ENCODE measurements around the gene IL17B. TPM values are rescaled to one million over a fixed set of nuclear protein-coding genes. Genes with fewer than 3 reads are reported as not detected.

IL17B gene
- total RNA-seq, 6 experiments from 2014 or later, result 0.50 to 0.85 (median 0.76) TPM

DNA sequence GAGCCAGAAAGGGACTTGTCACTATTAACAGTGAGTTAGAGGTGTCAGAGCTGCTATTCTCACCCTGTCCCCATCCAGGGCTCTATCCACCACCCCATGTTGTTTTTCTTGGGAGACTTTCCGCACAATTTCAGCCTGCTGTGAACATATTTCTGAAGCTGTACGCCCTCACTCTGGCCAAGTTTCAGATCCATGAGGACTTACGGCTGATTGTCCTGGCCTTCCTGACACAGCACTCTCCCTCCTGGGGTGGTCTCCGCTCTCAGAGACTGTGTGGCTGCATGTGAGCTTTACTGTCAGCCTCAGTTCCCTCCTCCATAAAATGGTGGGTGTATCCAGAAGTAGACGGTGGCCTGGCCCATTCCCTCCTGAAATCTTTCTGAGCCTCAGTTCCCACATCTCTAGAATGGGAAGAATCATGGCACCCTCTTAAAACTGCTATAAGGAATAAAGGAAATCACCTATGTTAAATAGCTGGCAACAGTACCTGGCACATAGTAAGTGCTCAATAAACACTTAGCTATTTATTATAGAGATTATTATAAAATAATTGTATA, 804 bp upstream of the IL17B start:
- Mint-ChIP-seq H3K4me1 (ENCODE audit: low read depth) (peaks cover 17% of the 10 kb centered on the region), H3K27me3 (ENCODE audit: insufficient read depth) (peaks cover 3% of the 10 kb centered on the region), H3K9me3 (no peaks in the 10 kb centered on the region), H3K36me3 (ENCODE audit: low read depth) (no peaks in the 10 kb centered on the region), H3K27ac (no peak overlapping the region), H3K4me3 (no peak overlapping the region)
- no peak for DNase-seq
- TF ChIP-seq, protein P1, sequence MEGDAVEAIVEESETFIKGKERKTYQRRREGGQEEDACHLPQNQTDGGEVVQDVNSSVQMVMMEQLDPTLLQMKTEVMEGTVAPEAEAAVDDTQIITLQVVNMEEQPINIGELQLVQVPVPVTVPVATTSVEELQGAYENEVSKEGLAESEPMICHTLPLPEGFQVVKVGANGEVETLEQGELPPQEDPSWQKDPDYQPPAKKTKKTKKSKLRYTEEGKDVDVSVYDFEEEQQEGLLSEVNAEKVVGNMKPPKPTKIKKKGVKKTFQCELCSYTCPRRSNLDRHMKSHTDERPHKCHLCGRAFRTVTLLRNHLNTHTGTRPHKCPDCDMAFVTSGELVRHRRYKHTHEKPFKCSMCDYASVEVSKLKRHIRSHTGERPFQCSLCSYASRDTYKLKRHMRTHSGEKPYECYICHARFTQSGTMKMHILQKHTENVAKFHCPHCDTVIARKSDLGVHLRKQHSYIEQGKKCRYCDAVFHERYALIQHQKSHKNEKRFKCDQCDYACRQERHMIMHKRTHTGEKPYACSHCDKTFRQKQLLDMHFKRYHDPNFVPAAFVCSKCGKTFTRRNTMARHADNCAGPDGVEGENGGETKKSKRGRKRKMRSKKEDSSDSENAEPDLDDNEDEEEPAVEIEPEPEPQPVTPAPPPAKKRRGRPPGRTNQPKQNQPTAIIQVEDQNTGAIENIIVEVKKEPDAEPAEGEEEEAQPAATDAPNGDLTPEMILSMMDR (IDR thresholded peaks at IDR 0.05), result no peak

DNA sequence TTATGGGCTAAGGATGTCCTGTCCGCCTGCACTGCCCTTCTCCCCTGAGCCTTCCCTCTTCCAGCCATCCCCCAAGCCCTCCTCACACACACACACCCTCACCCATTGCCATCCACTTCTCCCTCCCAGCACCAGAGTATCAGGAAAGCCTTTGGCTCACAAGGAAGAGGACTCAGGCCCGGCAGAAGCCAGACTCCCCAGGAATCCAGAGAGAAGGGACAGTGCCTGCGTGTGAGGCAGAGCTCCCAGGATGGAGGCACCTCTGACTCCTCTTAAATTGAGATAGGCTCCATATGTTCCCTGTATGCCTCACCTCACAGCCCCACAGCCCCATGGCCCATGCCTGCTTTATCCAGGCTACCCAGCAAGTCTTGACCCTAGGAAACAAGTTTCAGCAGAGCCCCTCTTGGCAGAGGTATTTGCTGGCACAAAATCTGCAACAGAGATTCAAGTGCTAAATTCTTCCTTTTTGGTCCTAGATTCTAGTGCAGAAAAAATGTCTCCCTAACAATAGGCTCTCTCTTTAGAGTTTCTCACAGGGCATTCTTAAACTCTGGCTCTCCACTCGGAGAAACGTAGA, 761 bp downstream of the IL17B start:
- TF ChIP-seq, protein P1 (IDR thresholded peaks at IDR 0.05), result no peak
- peaks cover 3% of the 10 kb centered on the region for H3K27me3 Mint-ChIP-seq (ENCODE audit: insufficient read depth)
- H3K4me1 Mint-ChIP-seq (ENCODE audit: low read depth), result peaks cover 17% of the 10 kb centered on the region
- H3K4me3 Mint-ChIP-seq, result no peak overlapping the region
- no peak overlapping the region for H3K27ac Mint-ChIP-seq
- DNase-seq, result no peak
- no peaks in the 10 kb centered on the region for H3K36me3 Mint-ChIP-seq (ENCODE audit: low read depth)
- no peaks in the 10 kb centered on the region for H3K9me3 Mint-ChIP-seq

DNA sequence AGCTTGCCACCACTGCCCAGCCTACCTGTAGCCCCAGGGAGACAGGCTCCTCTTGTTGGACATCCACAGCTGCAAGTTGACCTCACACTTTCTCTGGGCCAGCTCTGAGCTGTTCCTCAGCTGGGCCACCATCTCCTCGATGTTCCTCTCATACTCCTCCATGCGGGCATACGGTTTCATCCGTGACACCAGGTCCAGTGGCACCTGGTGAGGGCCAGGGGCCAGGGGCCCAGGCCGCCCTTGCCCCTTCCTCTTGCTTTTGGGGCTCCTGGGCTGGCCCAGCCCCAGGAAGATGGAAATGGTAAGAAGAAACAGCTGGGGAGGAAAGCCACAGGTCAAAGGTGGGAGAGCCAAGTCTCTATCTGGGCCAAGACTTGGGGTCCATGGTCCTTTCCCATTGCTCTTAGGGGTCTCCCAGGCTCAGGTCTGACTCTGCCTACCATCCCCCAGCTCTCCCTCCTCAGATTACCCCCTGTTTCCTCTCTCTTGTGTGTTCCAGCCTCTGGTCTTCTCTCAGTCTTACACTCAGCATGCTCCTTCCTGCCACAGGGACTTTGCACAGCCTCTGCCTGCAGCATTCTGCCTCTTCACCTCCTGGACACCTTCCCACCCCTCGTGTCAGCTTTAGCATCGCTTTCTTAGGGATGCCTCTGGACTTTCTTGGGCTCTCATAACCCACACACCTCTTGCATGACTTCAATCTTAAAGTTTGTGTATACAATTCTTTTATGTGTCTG, 2.2 kb downstream of the IL17B start:
- TF ChIP-seq, protein P1 (IDR thresholded peaks at IDR 0.05), result no peak
- H3K27ac Mint-ChIP-seq, result no peak overlapping the region
- no peak overlapping the region for H3K4me3 Mint-ChIP-seq
- no peaks in the 10 kb centered on the region for H3K36me3 Mint-ChIP-seq (ENCODE audit: low read depth)
- peaks cover 6% of the 10 kb centered on the region for H3K27me3 Mint-ChIP-seq (ENCODE audit: insufficient read depth)
- H3K4me1 Mint-ChIP-seq (ENCODE audit: low read depth), result peaks cover 3% of the 10 kb centered on the region
- DNase-seq, result no peak
- no peaks in the 10 kb centered on the region for H3K9me3 Mint-ChIP-seq

DNA sequence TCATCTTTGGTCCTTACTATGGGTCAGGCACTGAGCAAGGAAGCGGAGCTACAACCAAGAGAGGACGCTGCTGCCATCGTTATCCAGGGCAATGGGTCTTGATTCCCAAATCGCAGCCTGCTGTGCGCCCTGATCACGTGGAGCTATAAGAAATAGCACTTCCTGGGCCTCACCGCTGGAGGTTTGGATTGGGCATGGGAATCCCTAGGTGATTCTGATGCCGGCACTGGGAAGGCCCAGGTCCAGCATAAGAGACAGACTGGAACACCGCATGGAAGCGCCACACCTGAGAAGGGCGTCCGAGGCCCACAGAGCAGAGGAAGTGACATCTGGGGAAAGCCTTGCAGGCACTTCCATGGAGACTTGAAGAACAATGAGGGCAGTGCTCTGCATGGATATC, 3.0 kb downstream of the IL17B start:
- TF ChIP-seq, protein P1 (IDR thresholded peaks at IDR 0.05), result no peak
- Mint-ChIP-seq H3K27ac (no peak overlapping the region), H3K4me3 (no peak overlapping the region), H3K36me3 (ENCODE audit: low read depth) (no peaks in the 10 kb centered on the region), H3K9me3 (no peaks in the 10 kb centered on the region), H3K4me1 (ENCODE audit: low read depth) (no peaks in the 10 kb centered on the region), H3K27me3 (ENCODE audit: insufficient read depth) (peaks cover 10% of the 10 kb centered on the region)
- DNase-seq, result no peak

DNA sequence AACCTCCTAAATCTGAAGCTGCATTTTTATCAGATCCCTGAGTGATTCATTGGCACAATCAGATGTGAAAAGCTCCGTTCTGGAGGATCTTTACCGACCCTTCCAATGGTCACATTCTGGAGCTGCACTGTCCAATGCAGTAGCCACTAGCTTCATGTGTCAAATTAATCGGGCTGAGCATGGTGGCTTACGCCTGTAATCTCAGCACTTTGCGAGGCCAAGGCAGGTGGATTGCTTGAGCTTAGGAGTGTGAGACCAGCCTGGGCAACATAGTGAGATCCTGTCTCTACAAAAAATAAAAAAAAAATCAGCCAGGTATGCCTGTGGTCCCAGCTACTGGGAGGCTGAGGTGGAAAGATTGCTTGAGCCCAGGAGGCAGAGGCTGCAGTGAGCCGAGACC, 3.7 kb downstream of the IL17B start:
- Mint-ChIP-seq H3K36me3 (ENCODE audit: low read depth) (no peaks in the 10 kb centered on the region), H3K4me3 (no peak overlapping the region), H3K27me3 (ENCODE audit: insufficient read depth) (peaks cover 9% of the 10 kb centered on the region), H3K4me1 (ENCODE audit: low read depth) (no peaks in the 10 kb centered on the region), H3K27ac (no peak overlapping the region), H3K9me3 (no peaks in the 10 kb centered on the region)
- DNase-seq, result no peak
- TF ChIP-seq, protein P1 (IDR thresholded peaks at IDR 0.05), result no peak

Measured in HFFc6 (cell line).